ENCODE data around the gene LRRC56.
A peak's percentile ranks its signal among the peaks of the same experiment; 100 is the strongest.

LRRC56 gene

DNA sequence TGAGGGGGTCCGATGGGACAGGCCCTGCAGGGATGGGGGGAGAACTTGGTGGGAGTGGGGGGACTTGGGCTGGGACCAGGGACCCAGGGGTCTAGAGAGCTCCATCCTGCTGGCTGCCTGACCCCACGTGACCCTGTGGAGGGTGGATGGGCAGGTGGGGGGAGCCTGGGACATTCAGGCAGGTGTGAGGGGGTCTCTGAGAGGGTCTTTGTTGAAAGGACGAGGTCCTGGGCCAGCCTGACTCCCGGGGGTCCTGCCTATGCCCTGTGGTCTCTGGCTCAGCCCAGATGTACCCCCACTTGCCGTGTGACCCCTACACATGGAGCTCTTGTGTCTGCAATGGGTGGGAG, 7.5 kb downstream of the LRRC56 start:
- no peak for DNase-seq

DNA sequence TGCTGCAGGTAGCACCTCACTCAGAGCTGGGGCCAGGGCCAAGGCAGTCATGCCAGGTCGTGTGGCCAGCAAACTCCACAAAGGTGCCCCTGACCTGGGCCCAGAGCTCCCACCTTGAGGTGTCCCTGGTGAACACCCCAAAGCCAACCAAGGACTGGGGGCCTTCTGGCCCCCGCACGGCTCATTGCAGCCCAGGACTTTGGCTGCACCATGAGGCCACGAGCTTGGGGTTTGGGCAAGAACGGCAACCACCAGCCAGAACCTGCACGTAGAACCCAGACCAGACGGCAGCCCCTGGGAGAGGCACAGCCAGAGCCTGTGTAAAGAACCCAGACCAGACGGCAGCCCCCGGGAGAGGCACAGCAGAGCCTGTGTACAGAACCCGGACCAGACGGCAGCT, 7.8 kb downstream of the LRRC56 start:
- no peak for DNase-seq

DNA sequence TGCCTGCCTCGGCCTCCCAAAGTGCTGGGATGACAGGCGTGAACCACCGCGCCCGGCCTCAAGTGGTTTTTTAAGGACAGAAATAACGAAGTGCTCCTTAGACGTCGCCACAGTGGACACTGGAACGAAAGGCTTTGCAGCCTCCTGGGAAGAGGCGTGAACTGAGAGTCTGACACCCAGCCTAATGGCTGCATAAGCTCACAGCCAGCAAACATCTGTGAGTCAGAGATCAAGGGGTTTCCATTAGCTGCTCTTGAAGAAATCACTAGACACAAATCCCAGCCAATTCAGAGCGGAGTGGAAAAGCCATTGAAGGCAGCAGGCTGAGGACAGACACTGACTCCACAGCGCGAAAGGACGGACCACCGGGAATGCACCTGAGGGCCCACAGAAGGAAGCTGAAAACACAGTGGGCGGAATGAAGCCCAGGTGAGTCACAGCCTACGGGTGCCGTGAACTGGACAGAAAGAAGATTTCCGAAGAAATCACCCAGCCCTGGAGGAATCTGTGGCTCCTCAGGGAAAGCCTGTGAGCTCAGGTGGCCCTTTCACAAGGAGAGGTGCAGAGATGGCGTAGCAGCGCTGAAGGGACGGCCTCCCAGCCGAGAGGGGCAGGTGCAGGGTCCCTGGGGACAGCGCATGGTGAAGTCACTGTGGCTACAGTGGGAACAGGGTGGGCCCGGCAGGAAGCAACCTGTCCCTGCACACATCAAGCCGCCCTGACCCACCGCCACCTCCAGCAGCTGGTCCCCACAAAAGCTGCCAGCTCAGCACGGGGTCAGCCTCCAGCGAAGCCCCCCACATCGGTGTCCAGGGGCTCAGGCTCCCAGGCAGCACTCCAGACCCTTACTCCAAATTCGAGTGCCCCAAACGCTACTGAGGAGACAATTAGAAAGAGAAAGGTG, 11.6 kb downstream of the LRRC56 start:
- DNase-seq, result no peak

DNA sequence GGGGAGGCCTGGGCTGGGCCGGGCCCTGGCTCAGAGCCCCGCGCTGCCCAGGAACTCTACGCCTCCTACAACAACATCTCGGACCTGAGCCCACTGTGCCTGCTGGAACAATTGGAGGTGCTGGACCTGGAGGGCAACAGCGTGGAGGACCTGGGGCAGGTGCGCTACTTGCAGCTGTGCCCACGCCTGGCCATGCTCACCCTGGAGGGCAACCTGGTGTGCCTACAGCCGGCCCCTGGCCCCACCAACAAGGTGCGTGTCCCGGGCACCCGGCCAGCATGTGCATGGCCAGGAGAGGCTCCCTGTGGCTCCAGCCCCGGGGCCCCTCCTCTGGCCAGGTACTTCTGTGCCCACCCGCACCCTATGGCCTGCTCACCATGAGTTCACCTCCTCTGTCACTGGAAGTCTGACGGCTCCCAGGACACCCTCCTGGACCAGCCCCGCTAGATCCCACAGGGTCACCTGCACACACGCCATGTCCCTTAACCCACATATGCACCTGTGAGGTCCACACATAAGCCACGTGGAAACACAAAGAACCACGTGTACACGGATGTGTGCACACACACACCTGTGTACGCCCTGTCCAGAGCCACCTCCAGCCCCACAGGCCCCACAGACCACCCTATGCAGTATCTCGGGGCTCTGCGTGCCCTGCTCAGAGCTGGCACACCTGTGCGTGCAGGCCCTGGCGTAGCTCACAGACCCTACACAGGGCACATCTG, 12.9 kb downstream of the LRRC56 start:
- no peak for DNase-seq

DNA sequence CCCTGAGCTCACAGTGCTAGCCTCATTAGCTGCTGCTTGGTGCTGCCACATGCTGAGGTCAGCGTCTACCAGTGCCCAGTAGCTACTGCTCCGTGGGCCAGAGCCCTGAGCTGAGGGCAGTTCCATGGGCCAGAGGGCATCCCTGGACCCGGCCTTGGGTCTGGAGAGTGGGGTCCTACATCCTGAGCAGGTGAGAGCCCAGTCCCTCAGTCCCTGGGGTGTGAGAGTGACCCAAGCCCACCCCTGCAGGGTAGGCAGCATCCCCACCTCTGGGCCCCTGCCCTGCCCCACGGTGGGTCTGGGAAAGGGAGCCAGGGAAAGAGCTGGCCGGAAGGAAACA, 13.4 kb downstream of the LRRC56 start:
- no peak for DNase-seq

DNA sequence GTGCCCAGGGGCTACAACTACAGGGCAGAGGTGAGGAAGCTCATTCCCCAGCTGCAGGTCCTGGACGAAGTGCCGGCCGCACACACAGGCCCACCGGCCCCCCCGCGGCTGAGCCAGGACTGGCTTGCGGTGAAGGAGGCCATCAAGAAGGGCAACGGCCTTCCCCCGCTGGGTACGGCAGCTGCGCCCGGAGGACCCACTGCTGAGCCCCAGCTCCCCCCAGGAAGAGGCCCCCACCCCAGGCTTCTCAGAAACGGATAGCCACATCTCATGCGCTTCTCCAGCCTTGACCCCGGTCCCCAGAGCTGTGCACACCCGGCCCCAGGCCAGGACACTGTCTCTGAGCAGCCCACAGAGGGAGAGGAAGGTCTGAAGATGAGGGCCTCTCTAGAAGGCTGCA, 13.8 kb downstream of the LRRC56 start:
- DNase-seq, result no peak

DNA sequence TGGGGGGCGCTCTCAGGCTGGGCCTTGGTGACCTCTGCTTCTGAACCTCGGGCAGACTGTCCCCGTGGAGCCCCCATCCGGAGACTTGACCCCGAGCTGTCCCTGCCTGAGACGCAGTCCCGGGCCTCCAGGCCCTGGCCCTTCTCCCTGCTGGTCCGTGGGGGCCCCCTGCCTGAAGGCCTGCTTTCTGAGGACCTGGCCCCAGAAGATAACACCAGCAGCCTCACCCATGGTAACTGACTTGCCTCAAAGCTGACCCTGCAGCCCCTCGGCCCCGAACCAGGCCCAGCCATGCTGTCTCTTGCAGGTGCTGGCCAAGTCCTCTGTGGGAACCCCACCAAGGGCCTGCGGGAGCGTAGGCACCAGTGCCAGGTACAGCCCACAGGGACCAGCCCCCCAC, 14.3 kb downstream of the LRRC56 start:
- DNase-seq, result no peak

DNA sequence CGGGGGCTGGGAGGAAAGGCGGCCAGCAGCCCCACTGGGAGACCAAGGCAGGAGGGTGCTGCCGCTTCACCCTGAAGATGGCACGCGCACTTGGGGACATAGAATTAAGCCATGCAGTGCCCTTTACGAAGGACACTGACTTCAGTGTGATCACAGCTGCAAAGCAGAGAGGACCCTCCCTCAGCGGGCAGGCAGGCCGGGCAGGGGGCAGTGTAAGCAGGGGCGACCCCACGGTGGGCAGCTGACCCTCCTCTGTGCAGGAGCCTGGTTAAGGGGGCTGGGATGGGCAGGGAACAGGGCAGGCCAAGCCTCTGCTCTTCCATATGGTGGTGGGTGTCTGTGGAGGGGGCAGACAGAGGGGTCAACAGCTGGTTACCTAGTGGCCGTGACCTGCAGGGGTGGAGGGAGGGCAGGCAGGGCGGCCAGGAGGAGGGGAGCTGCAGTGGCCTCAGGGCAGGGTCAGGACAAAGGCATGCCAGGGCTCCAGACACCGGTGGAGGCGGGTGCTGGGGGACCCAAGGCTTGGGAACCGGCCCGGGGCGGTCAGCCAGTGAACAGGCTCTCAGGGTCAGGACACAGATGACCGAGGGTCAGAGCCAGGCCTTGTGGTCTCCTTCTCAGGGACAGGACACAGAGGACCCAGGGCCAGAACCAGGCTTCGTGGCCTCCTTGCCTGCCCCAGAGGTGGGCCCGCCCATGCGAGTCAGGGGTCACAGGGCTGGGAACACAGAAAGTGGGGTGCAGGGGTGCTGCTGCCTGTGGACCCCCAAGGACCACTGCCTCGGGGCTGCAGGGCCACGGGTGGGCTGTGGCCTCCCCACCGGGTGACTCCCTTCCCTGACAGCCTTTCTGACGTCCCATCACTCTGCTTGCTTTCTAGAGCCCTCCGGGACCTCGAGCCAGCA, 16.0 kb downstream of the LRRC56 start:
- DNase-seq, result no peak

DNA sequence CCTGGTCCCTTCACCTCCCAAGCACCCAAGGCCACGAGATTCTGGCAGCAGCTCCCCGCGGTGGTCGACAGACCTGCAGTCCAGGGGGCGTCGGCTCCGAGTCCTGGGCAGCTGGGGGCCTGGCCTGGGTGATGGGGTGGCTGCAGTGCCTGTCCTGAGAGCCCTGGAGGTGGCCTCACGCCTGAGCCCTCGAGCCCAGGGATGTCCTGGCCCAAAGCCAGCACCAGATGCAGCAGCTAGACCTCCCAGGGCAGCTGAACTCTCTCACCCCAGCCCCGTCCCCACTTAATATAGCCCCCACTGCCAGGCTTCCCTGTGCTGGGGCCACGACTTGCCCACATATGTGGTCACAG, 16.6 kb downstream of the LRRC56 start:
- no peak for DNase-seq

DNA sequence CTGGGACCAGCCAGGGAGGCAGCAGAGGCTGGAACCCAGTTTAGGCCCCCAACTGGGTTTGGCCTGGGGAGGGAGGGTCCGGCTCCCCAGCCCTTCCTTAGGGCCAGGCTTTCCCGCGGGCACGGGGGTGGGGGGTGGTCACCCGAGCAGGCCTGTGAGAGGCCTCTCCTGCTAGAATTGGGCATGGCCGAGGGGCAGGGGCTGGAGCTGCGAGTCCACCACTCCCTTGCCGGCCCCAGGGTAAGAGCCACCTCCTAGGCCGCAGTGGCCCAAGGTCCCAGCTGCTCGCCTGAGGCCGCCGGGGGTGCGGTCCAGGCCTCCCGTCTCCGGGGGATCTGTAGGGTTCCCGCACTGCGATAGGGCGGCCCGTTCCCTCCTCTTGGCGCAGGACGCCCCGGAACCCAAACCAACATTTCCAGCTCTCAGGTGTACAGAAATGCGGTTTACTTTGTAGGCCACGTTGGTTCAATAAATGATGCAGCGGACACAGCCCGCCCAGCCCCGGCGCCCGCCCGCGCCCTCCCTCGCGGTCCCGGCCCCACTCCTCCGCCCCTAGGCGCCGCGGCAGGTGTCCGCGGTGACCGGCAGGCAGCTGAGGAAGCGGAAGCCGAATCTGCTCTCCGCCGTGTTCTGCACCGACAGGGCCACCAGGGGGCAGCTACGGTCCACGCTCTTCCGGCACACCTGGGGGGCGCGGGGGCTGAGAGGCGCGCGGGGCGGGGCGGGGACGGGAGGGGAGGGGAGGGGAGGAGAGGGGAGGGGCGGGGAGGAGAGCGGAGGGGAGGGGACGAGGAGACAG, 17.3 kb downstream of the LRRC56 start:
- DNase-seq, result peak; percentile 82

DNA sequence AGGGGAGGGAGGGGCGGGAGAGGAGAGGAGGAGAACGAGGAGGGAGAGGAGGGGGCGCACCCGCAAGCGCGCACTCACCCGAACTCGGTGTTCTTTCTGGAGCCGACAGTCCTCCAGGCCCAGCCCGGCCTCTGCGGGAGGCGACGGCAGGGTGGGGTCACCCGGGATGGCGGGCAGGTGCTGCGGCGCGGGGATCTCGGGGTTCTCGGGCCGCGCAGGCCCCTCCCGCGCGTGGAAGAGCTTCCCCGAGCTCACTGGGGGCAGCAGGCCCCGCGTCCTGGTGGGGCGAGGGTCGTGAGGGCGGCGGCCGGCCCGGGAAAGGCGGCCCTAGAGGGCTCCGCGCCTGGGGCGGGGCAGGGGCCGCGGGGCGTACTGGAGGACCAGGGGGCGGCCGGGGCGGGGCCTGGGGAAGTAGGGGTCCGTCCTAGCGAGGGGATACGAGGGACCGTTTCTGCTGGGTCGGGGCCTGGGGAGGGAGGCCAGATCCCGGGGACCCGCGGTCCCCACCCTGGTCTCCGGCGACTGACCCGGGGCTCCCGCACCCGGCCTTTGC, 18.0 kb downstream of the LRRC56 start:
- no peak for DNase-seq

DNA sequence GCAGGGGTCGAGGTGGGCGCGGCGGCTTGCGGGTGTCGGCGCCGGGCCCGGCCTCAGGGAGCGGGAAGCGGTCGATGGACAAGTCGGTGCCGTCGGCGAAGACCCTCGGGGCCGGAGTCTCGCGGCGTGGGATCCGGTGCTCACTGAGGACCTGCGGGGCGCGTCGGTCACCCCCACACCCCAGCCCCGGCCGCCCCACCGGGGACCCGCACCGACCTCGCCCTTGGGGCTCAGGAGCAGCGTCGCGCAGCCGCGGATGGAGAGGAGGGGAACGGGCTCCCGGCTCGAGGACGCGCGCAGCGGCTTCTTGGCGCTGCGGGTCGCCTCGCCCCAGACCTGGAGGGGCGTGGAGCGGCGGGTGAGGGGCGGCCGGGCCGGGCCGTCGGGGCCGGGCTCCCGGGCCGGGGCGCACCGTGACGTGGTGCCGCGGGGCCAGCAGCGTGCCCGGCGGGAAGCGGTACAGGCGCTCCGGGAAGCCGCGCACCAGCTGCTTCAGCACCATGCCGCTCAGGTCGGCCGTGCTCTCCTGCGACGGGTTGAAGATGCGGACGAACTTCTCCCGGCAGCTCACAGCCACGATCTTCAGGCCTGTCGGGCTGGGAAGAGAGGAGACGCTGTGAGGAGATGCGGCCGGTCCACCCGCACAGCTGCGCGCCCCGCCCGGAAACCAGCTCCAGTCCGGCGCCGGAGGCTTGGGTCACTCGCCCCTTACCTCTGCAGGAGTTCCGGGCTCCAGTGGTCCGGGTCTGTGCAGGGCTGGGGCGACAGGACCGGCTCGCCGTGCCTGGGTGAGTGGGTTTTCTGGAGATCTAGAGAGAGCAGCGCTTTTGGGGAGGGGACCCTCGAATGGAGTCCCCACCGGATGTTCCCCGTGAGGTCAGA, 18.7 kb downstream of the LRRC56 start:
- DNase-seq, result no peak

DNA sequence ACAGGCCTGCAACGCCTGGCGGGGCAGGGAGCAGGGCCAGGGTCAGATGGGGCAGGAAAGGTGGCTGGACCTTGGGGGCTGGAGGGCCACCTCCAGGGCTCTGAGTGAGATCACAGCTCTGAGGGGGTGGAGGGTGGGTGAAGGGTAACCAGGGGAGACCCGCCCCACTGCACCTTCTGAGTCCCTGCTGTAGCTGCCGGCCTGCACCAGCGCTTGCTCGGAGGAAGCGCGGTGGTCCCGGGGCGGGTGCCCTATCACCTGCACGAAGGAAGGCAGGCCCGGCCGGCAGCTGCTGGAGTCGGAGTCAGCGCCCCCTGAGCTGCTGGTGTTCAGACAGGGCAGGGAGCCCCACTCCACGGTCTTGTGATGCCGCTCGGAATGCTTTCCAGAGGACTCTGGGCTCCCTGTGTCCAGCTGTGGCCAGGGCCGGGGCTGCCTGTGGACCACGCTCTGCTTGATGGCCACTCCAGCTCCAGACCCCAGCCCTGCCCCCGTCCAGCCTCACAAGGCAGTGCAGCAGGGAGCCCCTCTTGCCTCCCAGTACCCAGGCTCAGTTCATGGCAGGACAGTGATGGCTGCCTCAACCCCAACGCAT, 19.4 kb downstream of the LRRC56 start:
- no peak for DNase-seq

DNA sequence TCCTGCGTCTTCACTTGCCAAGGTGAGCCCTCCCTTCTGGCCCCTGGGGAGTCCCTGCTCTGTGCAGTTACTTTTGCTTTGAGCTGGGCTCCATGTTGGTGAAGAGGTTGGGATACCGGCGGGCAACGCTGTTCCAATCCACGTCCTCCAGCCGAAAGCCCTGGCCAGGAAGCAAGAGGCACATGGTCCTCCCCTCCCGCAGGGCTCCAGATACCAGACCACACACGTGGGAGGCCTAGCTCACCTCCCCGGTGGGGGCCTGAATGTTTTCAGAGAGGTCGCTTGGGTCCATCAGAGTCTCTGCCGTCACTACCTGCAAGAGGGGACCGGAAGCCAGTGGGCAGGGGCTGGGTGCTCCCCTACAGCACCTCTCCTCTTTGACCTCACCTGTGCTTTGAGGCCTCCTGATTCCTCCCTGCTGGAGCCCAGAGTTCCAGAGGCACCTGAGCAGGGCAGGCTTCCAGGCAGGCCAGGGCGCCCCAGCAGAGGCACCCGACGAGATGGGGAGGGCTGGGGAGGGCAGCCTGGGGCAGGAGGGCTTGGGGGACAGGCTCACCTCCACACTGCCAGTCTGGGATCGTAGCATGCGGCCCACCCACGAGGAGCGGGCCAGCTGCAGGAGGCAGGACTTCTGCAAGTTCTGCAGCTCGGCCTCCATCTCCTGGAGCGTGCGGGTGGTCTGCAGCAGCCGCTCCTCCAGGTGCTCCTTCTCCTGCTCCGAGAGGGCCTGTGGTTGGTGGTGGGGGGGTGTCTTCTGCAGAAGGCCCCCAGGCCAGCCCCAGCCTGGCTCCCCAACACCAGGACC, 20.2 kb downstream of the LRRC56 start:
- no peak for DNase-seq

DNA sequence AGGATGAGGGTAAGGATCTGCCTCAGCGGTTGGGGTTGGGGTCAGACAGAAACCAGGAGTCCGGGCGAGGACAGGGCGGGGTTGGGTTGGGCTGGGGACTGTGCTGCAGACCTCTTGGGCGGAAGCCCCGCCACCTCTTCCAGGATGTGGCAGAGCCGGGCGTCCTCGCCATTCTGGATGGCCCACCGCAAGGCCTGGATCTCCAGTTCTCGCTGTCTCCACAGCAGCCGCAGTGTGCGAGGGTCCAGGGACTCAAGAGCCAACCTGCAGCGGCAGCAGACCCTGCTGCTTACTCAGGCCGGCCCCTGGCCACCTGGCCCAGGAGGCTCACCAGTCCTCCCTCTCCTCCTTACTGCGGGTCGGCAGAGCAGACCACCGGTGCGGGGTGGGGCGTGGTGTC, 21.2 kb downstream of the LRRC56 start:
- DNase-seq, result no peak

DNA sequence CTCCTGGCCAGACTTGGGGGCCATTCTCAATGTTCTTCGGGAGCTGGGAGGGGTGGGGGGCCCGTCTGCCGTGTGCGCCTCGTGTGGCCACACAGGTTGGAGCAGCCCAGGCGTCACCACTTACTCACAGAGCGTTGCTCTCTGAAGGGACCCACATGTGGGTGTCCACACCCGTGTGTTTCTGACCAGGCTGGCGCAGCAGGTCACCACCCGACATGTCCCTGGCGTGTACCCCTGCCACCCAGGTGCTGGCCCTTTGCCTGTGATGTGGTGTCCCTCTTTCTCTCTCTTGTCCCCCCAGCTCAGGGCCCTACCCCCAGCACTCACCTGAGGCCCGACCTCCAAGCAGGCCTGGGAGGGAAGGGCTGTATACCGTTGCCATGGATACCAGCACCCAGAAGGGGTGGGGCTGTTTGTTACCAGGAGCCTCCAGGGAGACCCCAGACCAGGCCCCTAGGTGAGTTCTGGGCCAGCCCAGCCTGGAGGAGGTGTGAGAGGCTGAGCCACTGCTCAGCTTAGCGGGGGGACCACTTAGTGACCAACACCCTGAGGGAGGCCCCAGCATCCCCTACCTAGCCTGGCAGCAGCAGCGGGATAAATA, 21.8 kb downstream of the LRRC56 start:
- no peak for DNase-seq

DNA sequence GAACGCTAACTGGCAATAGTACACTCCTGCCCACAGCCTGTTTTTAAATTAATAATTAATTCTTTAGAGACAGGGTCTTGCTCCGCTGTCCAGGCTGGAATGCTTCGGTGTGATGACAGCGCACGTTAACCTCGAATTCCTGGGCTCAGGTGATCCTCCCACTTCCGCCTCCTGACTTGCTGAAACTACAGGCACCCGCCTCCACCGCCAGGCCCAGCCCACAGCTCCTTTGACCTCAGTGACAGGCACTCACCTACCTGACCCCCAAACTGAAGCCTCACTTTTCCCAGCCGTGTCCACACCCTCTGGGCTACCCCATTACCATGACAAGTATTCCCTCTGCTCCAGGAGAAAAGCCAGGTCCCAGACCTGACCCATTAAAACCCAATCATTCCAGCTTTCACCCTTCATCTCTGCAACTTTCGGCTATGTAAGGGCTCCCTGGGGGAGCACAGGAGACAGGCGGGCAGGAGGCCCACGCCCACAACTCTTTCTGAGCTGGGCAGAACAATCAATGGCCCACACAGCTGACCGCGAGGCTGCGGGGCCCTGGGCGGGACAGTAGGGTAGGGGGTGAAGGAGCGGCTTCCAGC, 22.5 kb downstream of the LRRC56 start:
- peak; percentile 74 for DNase-seq

DNA sequence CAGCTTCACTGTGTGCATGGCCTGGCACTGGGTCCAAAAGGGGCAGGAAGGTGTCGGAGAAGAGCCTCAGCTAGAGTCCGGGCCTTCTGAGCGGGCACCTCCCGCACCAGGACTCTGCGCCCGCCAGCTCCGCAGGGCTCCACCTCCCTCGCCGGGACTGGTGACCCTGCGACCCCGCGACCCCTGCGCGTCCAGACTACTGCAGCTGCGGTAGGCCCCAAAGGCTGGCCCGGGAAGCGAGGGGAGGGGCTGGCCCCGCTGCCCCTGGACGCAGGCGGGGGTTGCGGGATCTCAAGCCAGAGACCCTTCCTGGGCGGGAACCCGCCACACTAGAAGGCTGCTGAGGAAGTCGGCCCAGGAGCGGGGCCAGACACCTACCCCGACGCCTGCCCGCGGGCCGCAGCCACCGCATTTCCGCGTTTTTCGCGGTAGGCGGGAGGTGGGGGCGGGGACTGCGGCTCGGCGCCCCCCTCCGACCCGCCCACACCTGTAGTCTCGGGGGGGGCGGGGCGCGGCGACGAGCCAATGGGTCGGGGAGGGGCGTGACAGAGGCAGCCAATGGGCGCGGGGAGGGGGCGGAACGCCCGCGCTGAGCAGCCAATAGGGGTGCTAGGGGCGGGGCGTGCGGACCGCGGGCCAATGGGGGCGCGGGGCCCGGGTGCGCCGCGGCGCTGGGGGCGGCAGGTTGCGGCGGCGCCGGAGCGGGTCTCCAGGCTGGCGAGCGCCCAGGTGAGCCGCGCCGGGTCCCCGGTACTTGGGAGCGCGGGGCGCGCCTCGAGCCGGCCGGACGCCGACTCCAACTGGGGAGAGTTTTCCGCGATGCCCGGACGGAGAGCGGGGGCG, 23.2 kb downstream of the LRRC56 start, which contains the start of the genes LMNTD2 and RASSF7:
LMNTD2 (minus strand) TSS at position 434 of the 843 bp plus-strand sequence; CDS start at position 412, 22 bp downstream.
RASSF7 (plus strand) TSS at position 666 of the 843 bp plus-strand sequence. CDS start 799 bp downstream, outside the sequence.
- peak; percentile 96 for DNase-seq

Measured in islet precursor cell (in vitro differentiated cells).